CD4-positive, alpha-beta memory T cell (primary cell): ENCODE data around the gene BCCIP. TPM values are rescaled to one million over a fixed set of nuclear protein-coding genes. Genes with fewer than 3 reads are reported as not detected.

ENCODE experiments used
- CTCF ChIA-PET: fragments of 350-600 bp; sonication (Branson Sonifier 250); formaldehyde crosslinking; loops from one replicate; lab custom pipeline; 2021; ENCODE audit warnings: inconsistent platforms; ENCODE audit not compliant: partially characterized antibody; lab: Charles Lee
- POLR2A ChIA-PET: fragments of 350-600 bp; sonication (Branson Sonifier 250); formaldehyde crosslinking; loops from one replicate; lab custom pipeline; 2021; ENCODE audit not compliant: partially characterized antibody; lab: Charles Lee
- DNase-seq, 5 donors: peaks; one replicate each; pipeline versions ENCODE4 v3.0.0 to v3.0.0-alpha.2; 2020 to 2022; ENCODE audit warnings: mixed read lengths in 1 of 5
- H3K27ac ChIP-seq: one replicate; pipeline ENCODE4 v1.7.0; 2013; ENCODE audit warnings: low read depth, low read length
- H3K27me3 ChIP-seq: 2 replicates; pipeline ENCODE4 v1.7.0; 2013; ENCODE audit warnings: mild to moderate bottlenecking, low read length, moderate library complexity; ENCODE audit not compliant: insufficient read depth
- H3K36me3 ChIP-seq: 2 replicates; pipeline ENCODE4 v1.7.0; 2013; ENCODE audit warnings: mild to moderate bottlenecking, low read length, moderate library complexity; ENCODE audit not compliant: insufficient read depth
- H3K4me1 ChIP-seq: 2 replicates; pipeline ENCODE4 v1.7.0; 2013; ENCODE audit warnings: mild to moderate bottlenecking, low read length, moderate library complexity; ENCODE audit not compliant: insufficient read depth
- H3K4me3 ChIP-seq, 2 donors: one replicate each; pipeline ENCODE4 v1.7.0; 2013; ENCODE audit warnings: low read length in 2 of 2, mild to moderate bottlenecking in 1 of 2
- H3K9me3 ChIP-seq, 2 donors: one replicate each; pipeline ENCODE4 v1.7.0; 2013; ENCODE audit warnings: low read length in 2 of 2, control low read depth in 1 of 2; ENCODE audit not compliant: control insufficient read depth in 1 of 2
- H3K27ac Mint-ChIP-seq, 7 donors: one replicate each; pipeline ENCODE4 v1.8.0; 2020 to 2021; ENCODE audit warnings: mixed read lengths in 7 of 7, mild to moderate bottlenecking in 6 of 7, inconsistent platforms in 3 of 7, moderate library complexity in 3 of 7
- H3K27me3 Mint-ChIP-seq, 2 donors: one replicate each; pipeline ENCODE4 v1.8.0; 2020 to 2021; ENCODE audit warnings: mixed read lengths in 2 of 2
- H3K36me3 Mint-ChIP-seq, 2 donors: one replicate each; pipeline ENCODE4 v1.8.0; 2020 to 2021; ENCODE audit warnings: mixed read lengths in 2 of 2, inconsistent platforms in 1 of 2, mild to moderate bottlenecking in 1 of 2
- H3K4me1 Mint-ChIP-seq, 4 donors: one replicate each; pipeline ENCODE4 v1.8.0; 2020 to 2021; ENCODE audit warnings: mixed read lengths in 4 of 4, mild to moderate bottlenecking in 1 of 4
- H3K4me3 Mint-ChIP-seq, 8 donors: one replicate each; pipeline ENCODE4 v1.8.0; 2020 to 2021; ENCODE audit warnings: mixed read lengths in 8 of 8, mild to moderate bottlenecking in 7 of 8, moderate library complexity in 6 of 8, inconsistent platforms in 3 of 8
- H3K9me3 Mint-ChIP-seq, 8 donors: one replicate each; pipeline ENCODE4 v1.8.0; 2020 to 2021; ENCODE audit warnings: mixed read lengths in 8 of 8, mild to moderate bottlenecking in 5 of 8, inconsistent platforms in 3 of 8, moderate library complexity in 1 of 8
- intact Hi-C: fragments of 100-400 bp; cut with micrococcal nuclease; formaldehyde crosslinking; loops from one replicate; pipeline ENCODE4 v1.15.1; 2023
- polyA plus RNA-seq, 2 donors: library from polyadenylated mRNA; unstranded; fragments of 300-500 nt; fragmentation: Illumina TruSeq; gene quantifications; one replicate each; pipeline ENCODE4 v1.2.3, GENCODE V29; 2021
- total RNA-seq, 2 experiments: library from RNA; stranded (reverse); gene quantifications; one replicate each; pipeline ENCODE4 v1.2.3, GENCODE V29; 2021

Gene BCCIP
- total and polyA plus RNA-seq, 4 experiments from 2014 or later, result 35.4 to 108 (median 60.6) TPM

DNA sequence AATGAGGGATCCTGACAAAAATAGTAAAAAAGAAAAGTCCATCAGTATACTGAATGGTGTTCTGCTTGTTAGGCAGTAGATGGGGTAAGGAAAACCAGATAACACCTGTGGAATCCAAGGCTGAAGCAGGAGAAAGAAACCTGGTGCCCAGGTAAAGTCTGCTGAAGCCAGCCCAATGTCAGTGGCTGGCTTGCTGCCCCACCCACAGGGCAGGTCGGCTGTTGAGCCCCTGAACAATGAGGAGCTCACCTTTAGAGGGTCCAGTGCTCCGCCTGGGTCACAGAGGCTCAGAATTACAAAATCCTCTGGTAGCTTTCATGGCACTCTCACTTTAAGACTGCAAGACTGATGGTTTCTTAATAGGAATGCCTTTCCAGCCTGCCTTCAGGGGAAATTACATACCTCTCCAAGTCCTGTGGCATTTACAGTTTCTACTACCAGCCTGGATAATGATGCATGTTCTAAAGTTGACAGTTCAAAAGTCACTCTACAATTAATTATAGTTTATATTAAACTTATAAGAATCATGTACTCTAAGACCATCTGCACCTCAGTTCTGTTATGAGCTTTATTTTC lies 33.9 kb downstream of the BCCIP start:
- Histone ChIP-seq H3K36me3 (no peaks in the 10 kb centered on the region), H3K27ac (no peak overlapping the region), H3K4me3 (no peak overlapping the region), H3K9me3 (no peaks in the 10 kb centered on the region), H3K27me3 (no peaks in the 10 kb centered on the region), H3K4me1 (no peaks in the 10 kb centered on the region)
- DNase-seq, result no peak
- ChIA-PET CTCF (interaction anchor here (1.1 kb wide), 1 partner anchor 11 kb away, joined by 3 read pairs; no protein-coding TSS in a partner anchor), POLR2A (interaction anchor here (0.7 kb wide), 1 partner anchor 10 kb away, joined by 5 read pairs; no protein-coding TSS in a partner anchor)
- Mint-ChIP-seq H3K27me3 (no peaks in the 10 kb centered on the region), H3K4me3 (no peak overlapping the region), H3K4me1 (peaks cover 0 to 2% (median 0%) of the 10 kb centered on the region in 4 donors), H3K36me3 (peaks cover 6 to 8% of the 10 kb centered on the region in 2 donors), H3K27ac (no peak overlapping the region), H3K9me3 (no peaks in the 10 kb centered on the region)
- intact Hi-C loops, result no loop called here

- H3K9me3 ChIP-seq, result no peaks in the 10 kb centered on the region
- no peak for DNase-seq
- no peak overlapping the region for H3K27ac Mint-ChIP-seq
- no peaks in the 10 kb centered on the region for H3K27me3 Mint-ChIP-seq
- H3K36me3 Mint-ChIP-seq, result no peaks in the 10 kb centered on the region
- H3K4me1 ChIP-seq, result no peaks in the 10 kb centered on the region
- ChIA-PET POLR2A (no interaction called here), CTCF (no interaction called here)
- no peaks in the 10 kb centered on the region for H3K36me3 ChIP-seq
- H3K9me3 Mint-ChIP-seq, result no peaks in the 10 kb centered on the region
- peaks cover 0 to 2% (median 0%) of the 10 kb centered on the region in 4 donors for H3K4me1 Mint-ChIP-seq
- intact Hi-C loops, result no loop called here
- no peaks in the 10 kb centered on the region for H3K27me3 ChIP-seq
- no peak overlapping the region for H3K27ac ChIP-seq
- H3K4me3 Mint-ChIP-seq, result no peak overlapping the region
- no peak overlapping the region for H3K4me3 ChIP-seq
Measured at GRCh38 chr10:125859128-125859817, 35.9 kb downstream of the BCCIP start.

DNA sequence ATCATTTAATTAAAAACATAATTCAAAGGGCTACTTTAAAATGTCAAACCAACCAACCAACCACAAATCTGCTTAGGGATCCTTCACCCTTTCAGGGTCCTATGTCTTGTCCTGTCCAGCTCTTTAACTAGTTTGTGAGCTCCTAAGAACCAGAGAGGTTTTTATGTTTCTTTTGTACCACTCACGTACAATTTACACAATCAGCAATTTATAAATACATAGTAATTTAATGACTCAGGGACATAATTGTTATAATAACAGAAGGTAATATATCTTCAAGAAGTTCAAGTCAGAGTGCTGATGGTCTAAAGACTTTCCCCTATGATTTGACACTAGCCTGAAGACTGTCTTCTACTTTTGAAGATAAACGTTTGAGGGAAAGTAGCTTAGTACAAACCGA lies 41.8 kb downstream of the BCCIP start:
- intact Hi-C loops, result no loop called here
- POLR2A ChIA-PET, result no interaction called here
- Mint-ChIP-seq H3K4me3 (no peak overlapping the region), H3K4me1 (no peaks in the 10 kb centered on the region), H3K36me3 (peaks cover 3 to 4% of the 10 kb centered on the region in 2 donors), H3K27ac (no peak overlapping the region), H3K9me3 (no peaks in the 10 kb centered on the region), H3K27me3 (no peaks in the 10 kb centered on the region)
- H3K27ac ChIP-seq, result no peak overlapping the region
- no peaks in the 10 kb centered on the region for H3K36me3 ChIP-seq
- H3K4me1 ChIP-seq, result no peaks in the 10 kb centered on the region
- H3K9me3 ChIP-seq, result no peaks in the 10 kb centered on the region
- no peaks in the 10 kb centered on the region for H3K27me3 ChIP-seq
- no peak overlapping the region for H3K4me3 ChIP-seq
- DNase-seq, result no peak
- CTCF ChIA-PET, result interaction anchor here (1.2 kb wide), 1 partner anchor 17 kb away, joined by 3 read pairs; no protein-coding TSS in a partner anchor

- H3K27ac ChIP-seq, result no peak overlapping the region
- Mint-ChIP-seq H3K9me3 (no peaks in the 10 kb centered on the region), H3K4me1 (no peaks in the 10 kb centered on the region), H3K27me3 (no peaks in the 10 kb centered on the region), H3K4me3 (no peak overlapping the region), H3K36me3 (peaks cover 3 to 4% of the 10 kb centered on the region in 2 donors), H3K27ac (no peak overlapping the region)
- intact Hi-C loops, result no loop called here
- no peak for DNase-seq
- POLR2A ChIA-PET, result no interaction called here
- H3K27me3 ChIP-seq, result no peaks in the 10 kb centered on the region
- CTCF ChIA-PET, result interaction anchor here (1.2 kb wide), 1 partner anchor 15 kb away, joined by 3 read pairs; no protein-coding TSS in a partner anchor
- H3K4me3 ChIP-seq, result no peak overlapping the region
- H3K9me3 ChIP-seq, result no peaks in the 10 kb centered on the region
- no peaks in the 10 kb centered on the region for H3K4me1 ChIP-seq
- no peaks in the 10 kb centered on the region for H3K36me3 ChIP-seq
Measured at GRCh38 chr10:125866421-125867029, 43.2 kb downstream of the BCCIP start.

DNA sequence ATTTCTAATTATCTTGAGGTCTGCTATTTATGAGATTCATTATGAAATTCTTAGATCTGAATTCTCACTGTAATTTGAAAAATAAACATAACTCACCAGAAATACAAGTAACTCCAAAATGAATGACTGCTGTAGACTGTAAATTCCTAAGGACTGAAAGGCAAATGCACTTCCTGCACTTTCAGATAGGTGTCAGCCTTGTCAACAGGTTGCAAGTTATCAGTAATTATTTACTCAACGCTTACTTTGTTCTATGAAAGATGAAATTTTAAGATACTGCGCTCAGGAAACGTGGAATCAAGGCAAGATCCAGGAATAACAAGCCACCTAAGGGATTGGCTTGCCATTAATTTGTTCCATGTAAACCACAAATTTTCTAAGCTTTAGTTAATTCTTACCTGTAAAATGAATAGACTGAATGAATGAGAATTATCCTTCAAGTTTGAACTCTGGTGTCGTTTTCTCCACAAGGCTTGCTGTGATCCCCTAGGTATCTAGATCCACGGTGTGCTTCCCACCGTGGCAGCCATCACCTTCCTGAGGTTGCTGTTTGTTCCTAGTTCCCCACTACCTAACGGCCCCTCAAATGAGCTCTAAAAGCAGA lies 45.1 kb downstream of the BCCIP start:
- H3K27me3 Mint-ChIP-seq, result no peaks in the 10 kb centered on the region
- DNase-seq, result peak in 4 of 5 donors; percentile 3 to 21 (median 6)
- no peaks in the 10 kb centered on the region for H3K9me3 ChIP-seq
- POLR2A ChIA-PET, result no interaction called here
- intact Hi-C loops, result no loop called here
- no peaks in the 10 kb centered on the region for H3K4me1 Mint-ChIP-seq
- no peaks in the 10 kb centered on the region for H3K9me3 Mint-ChIP-seq
- no peak overlapping the region for H3K4me3 ChIP-seq
- CTCF ChIA-PET, result interaction anchor here (0.8 to 1.8 kb wide), 9 partner anchors 9 to 1985 kb away, joined by 3 to 9 read pairs (median 3); no protein-coding TSS in a partner anchor
- no peak overlapping the region for H3K27ac ChIP-seq
- H3K27ac Mint-ChIP-seq, result no peak overlapping the region
- no peaks in the 10 kb centered on the region for H3K27me3 ChIP-seq
- no peaks in the 10 kb centered on the region for H3K4me1 ChIP-seq
- no peak overlapping the region for H3K4me3 Mint-ChIP-seq
- no peaks in the 10 kb centered on the region for H3K36me3 ChIP-seq
- H3K36me3 Mint-ChIP-seq, result peaks cover 3 to 4% of the 10 kb centered on the region in 2 donors

DNA sequence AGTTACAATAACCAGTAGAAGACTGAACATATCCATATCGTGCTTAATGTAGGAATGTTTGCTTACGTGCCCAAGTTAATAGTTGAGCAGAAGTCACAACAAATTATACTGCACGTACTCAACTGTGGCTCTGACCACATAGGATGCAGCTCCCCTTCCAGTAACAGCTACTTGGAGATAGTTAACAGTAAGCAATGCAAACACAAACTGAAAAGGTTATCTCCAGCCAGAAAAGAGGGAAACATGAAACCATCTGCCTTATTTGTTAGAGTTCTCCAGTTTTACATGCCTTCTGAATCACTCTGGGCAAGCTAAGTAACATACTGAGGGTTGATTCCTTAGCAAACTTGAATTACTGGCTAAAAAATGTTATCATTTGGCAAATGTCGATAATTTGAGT lies 48.0 kb downstream of the BCCIP start:
- ChIA-PET POLR2A (no interaction called here), CTCF (interaction anchor here (1.2 to 1.8 kb wide), 2 partner anchors 11 to 13 kb away, joined by 3 to 5 read pairs; no protein-coding TSS in a partner anchor)
- intact Hi-C loops, result no loop called here
- no peaks in the 10 kb centered on the region for H3K36me3 ChIP-seq
- no peaks in the 10 kb centered on the region for H3K9me3 ChIP-seq
- no peaks in the 10 kb centered on the region for H3K27me3 ChIP-seq
- no peak overlapping the region for H3K27ac Mint-ChIP-seq
- DNase-seq, result no peak
- H3K4me1 ChIP-seq, result no peaks in the 10 kb centered on the region
- no peaks in the 10 kb centered on the region for H3K27me3 Mint-ChIP-seq
- peaks cover 0 to 10% (median 5%) of the 10 kb centered on the region in 8 donors for H3K9me3 Mint-ChIP-seq
- H3K27ac ChIP-seq, result no peak overlapping the region
- H3K4me3 ChIP-seq, result no peak overlapping the region
- H3K4me1 Mint-ChIP-seq, result no peaks in the 10 kb centered on the region
- H3K4me3 Mint-ChIP-seq, result no peak overlapping the region
- peaks cover 3 to 18% of the 10 kb centered on the region in 2 donors for H3K36me3 Mint-ChIP-seq
